HG03103 (cell line): Measurements from ENCODE around the gene PPP1R14B.

Experiments
- ATAC-seq: cut with Tn5 transposase; IDR thresholded peaks from one replicate; pipeline ENCODE4 v1.9.1; 2021; ENCODE audit warnings: low read depth; ENCODE audit not compliant: unreplicated experiment

PPP1R14B gene

DNA sequence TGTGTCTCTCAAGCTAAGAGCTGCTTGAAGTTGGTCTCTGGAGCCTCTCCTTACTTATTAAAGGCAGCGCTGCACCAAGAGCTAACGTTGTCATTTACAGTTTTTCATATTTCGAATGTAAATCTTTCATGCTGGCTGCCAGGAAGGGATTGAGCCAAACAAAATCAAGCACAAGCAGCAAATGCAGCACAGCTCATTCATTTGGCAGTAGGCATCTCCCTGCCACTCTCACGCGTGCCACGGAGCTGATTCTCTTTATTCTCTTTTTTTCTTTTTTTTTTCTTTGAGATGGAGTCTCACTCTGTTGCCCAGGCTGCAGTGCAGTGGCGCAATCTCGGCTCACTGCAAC is 13.8 kb downstream of the PPP1R14B start:
- ATAC-seq = no peak

- no peak for ATAC-seq
Measured at GRCh38 chr11:64232182-64232966, 14.4 kb downstream of the PPP1R14B start.

DNA sequence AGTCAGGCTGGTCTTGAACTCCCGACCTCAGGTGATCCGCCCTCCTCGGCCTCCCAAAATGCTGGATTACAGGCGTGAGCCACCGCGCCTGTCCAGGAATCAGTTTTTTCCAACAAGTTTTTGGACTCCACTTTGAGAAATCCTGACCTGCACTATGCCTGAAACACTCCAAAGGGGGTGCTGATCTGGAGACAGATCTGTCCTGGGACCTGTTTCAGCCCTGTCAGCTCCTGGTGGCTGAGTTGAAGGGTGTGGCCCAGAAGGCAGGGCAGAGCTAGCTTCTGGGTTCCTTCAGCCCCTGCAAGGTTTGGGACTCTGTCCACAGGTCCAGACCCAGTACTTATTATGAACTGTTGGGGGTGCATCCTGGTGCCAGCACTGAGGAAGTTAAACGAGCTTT is 15.2 kb downstream of the PPP1R14B start:
- ATAC-seq = no peak

- ATAC-seq = no peak
Measured at GRCh38 chr11:64230985-64231365, 15.8 kb downstream of the PPP1R14B start.

GRCh38 chr11:64230171-64230984 is 16.4 kb downstream of the PPP1R14B start, which contains the start of gene DNAJC4:
TSS of gene DNAJC4 (plus strand) at chr11:64230548. CDS start at chr11:64230855, 307 bp downstream.
- ATAC-seq = no peak

DNA sequence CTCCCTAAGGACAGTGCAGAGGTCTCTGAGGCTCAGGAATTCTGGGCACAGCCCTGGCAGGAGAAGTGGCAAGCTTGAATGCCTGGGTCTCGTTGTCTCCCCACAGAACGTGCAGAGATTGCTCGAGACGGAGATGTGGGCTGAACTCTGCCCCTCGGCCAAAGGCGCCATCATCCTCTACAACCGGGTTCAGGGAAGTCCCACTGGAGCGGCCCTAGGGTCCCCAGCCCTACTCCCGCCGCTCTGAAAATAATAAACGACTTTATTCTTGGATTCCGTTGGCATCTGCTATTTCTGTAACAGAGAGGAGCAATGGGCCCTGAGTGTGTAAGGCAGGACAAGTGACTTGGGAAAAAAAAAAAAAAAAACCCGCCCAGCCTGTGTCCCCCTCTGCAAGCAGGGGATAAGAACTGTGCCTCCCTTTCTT is 17.0 kb downstream of the PPP1R14B start:
- ATAC-seq = no peak

GRCh38 chr11:64229090-64229743 is 17.5 kb downstream of the PPP1R14B start:
- no peak for ATAC-seq

DNA sequence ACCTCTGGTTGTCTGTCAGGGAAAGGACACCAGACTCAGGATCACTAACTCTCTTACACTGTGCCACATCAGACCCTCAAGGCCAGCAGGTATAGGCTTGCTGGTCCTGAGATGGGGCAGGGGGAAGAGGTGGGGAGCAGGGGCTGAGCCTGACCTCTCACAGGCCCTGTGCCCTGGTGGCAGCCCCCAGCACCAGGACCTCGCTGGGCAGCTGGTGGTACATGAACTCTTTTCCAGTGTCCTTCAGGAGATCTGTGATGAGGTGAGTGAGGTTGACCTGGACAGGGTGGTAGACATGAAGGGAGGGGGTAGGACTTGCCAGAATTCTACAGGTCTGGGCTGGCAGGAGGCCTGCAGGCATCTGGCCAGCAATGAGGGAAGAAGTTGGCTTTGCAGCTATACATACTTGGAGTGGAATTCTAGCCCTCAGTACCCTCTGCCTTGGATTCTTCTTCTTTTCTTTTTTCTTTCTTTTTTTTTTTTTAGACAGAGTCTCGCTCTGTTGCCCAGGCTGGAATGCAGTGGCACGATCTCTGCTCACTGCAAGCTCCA is 19.3 kb downstream of the PPP1R14B start:
- no peak for ATAC-seq

DNA sequence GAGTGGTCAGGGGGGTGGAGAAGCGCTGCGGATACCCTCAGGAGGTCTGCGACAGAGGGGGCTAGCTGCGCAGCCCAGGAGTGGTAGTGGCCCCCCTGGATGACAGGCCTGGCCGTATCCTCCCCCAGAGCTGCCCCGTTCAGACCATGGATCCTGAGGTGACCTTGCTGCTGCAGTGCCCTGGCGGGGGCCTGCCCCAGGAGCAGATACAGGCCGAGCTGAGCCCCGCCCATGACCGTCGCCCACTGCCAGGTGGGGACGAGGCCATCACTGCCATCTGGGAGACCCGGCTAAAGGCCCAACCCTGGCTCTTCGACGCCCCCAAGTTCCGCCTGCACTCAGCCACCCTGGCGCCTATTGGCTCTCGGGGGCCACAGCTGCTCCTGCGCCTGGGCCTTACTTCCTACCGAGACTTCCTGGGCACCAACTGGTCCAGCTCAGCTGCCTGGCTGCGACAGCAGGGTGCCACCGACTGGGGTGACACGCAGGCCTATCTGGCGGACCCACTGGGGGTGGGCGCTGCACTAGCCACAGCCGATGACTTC is 20.2 kb downstream of the PPP1R14B start:
- no peak for ATAC-seq

DNA sequence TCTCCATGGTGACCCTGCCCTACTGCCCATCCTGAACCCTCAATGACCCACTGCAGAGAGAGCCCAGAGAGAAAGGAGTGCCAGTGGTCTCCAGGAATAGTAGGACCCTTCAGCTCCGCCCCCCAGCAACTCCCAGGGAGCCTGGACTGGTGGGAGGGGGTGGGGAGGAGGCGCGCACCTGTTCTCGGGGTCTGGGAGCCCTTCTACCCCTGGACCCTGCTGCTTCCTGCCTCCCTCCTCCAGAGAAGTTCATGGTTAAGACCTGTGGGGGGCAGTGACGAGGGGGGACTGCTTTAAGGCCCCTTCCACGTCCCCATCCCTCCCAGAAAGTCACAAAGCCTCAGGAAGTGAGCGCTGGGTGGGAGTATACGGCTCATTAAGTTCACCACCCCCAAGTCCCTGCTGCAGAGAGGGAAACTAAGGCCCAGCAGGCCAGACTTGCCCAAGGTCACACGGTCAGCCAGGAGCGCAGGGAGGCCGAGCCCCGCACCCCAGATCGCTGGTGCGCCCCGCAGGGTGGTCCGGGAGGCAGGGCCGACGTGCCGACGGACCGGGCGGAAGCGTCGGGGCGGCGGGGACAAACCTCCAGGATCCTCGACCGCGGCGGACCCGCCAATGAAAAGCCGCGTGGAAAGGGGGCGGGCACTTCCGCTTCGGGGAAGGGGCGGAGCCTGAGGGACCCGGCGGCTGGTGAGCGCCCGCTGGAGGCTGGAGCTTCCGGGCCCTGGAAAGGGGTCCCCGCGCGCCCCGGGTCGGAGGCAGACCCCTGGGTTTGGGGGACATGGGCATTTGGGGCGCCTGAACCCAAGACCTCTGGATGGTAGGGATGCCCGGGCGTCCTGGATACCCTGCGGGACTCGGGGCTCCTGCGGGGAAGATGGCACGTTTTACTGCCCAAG is 20.9 kb downstream of the PPP1R14B start, which contains the start of the genes NUDT22 and TRPT1:
TSS of gene NUDT22 (plus strand) at position 667 of the 899 bp plus-strand sequence. CDS start 379 bp downstream, outside the sequence.
TSS of gene TRPT1 (minus strand) at position 579 of the 899 bp plus-strand sequence. CDS start at position 253, 326 bp downstream.
- ATAC-seq = peak; percentile 41

DNA sequence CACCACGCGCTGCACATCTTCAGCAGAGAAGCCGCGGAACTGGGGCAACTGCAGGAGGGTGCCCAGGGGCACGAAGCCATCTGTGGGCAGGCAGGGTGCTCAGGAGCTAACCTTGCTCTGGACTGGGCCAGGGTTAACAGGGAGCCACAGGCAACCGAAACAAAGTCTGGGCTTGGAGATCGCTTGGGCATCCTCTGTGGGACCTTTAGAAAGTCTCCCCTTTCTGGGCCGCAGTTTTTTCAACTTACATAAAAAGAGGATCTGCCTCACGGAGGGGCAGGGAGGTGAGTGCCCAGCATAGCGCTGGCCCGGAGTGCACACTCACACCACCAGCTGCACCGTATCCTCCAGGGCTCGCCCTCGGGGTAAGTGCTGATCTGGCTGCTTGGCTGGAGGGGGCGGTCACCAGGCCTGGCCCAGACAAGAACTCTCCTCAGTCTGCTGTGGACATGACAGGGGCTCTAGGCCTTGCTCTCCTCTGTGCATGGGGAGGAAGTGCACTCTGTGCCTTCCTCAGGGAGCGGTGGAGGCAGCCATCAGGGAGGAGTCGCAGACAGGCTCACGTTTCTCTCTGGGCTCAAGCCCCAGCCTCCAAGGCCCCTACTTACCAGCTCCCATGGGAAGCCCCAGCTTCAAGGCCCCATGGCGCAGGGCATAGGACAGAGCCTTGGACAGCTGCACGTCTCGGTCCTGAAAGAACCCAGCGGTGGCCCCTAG is 21.7 kb downstream of the PPP1R14B start:
- ATAC-seq = no peak

GRCh38 chr11:64224151-64224890 is 22.4 kb downstream of the PPP1R14B start:
- ATAC-seq = no peak

GRCh38 chr11:64223001-64223651 is 23.6 kb downstream of the PPP1R14B start:
- no peak for ATAC-seq

- ATAC-seq = no peak
Measured at GRCh38 chr11:64222651-64223000, 24.1 kb downstream of the PPP1R14B start.

GRCh38 chr11:64220798-64221197 is 25.9 kb downstream of the PPP1R14B start:
- no peak for ATAC-seq

DNA sequence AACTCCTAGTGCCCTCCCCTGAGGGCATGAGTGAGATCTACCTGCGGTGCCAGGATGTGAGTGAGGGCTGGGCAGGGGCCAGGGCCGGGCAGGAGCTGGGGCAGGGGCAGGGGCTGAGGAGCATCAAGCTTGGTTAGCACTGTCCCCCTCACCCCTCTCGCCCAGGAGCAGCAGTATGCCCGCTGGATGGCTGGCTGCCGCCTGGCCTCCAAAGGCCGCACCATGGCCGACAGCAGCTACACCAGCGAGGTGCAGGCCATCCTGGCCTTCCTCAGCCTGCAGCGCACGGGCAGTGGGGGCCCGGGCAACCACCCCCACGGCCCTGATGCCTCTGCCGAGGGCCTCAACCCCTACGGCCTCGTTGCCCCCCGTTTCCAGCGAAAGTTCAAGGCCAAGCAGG is 26.5 kb downstream of the PPP1R14B start:
- ATAC-seq = no peak

DNA sequence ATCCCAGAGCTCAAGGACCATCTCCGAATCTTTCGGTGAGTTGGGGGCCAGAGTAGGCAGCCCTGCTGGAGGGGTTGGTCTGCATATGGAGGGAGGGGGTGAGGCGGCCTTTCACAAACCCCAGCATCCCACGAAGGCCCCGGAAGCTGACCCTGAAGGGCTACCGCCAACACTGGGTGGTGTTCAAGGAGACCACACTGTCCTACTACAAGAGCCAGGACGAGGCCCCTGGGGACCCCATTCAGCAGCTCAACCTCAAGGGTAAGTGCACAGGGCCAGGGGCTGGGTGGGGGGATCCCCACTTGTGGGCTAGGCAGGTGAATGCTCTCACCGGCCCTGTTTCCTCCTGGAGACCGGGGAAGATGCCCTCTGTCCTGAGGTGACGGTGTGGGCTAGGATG is 27.0 kb downstream of the PPP1R14B start:
- no peak for ATAC-seq

- no peak for ATAC-seq
Measured at GRCh38 chr11:64219354-64219684, 27.4 kb downstream of the PPP1R14B start.
